HG03066 (cell line): Measurements from ENCODE around the gene SAC3D1.

Experiments
- ATAC-seq: cut with Tn5 transposase; IDR thresholded peaks from one replicate; pipeline ENCODE4 v1.9.1; 2021; ENCODE audit warnings: low read depth; ENCODE audit not compliant: unreplicated experiment

The SAC3D1 gene

DNA sequence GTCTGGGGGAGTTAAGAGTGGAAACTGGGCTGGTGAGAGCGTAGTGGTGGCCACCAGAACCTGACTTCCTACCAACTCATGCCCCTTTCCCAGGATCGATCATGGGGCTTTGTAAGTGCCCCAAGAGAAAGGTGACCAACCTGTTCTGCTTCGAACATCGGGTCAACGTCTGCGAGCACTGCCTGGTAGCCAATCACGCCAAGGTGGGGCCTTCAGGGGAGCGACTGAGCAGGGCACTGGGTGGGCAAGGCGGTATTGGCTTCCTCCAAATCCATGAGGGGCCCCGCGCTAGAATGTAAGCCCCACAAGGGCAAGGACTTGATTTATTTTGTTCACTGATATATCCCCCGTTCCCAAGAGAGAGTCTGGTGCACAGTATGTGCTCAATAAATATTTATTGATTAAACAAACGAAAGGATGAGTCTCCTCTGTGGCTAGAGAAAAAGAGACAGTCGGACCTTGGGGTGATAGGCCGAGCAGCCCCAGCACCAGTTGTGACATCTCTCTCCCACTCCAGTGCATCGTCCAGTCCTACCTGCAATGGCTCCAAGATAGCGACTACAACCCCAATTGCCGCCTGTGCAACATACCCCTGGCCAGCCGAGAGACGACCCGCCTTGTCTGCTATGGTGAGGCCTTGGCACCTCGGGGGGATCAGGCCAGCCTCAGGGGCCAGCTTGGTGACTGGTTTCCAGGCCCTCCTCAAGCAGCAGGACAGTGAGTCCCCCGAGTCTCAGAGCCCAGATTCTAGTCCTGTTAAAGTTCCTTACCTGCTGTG lies 43.8 kb downstream of the SAC3D1 start:
- ATAC-seq = no peak

DNA sequence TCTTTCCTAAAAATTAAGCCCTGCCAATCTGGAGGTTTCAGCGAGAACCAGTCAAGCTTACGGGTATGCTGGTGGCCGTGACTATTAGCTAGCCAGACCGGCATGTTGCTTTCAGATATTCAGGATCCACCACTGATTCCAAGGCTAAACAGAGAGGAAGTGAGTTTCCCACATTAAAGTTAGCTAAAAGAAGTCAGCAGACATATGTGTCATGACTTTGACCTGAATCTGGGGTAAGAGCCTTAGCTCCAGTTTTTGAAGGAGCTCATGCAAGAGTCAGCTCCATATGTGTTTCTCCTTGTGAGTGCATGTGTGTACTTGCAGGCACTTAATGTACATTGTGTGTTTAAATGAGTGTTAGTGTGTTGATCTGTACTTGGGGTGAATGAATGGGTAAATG lies 44.4 kb downstream of the SAC3D1 start:
- ATAC-seq = no peak

- ATAC-seq = no peak
These were observed 45.8 kb downstream of the SAC3D1 start for GRCh38 chr11:65086809-65087208.

DNA sequence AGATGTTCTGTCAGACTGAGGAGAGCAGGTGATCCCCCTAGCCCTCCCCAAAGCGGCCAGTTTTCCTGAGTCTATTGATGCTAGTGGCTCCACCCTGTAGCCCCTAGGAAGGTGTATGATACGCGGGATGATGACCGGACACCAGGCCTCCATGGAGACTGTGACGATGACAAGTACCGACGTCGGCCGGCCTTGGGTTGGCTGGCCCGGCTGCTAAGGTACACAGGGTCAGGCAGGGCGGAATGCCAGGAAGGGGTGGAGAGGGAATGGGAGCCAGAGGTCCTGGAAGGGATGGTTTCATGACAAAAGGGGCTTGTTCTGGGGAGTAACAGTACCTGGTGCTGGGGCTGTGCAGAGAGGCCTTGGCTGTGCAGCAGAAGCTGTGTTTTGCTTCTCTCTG lies 46.2 kb downstream of the SAC3D1 start:
- ATAC-seq = no peak

GRCh38 chr11:65087827-65088226 lies 46.8 kb downstream of the SAC3D1 start:
- ATAC-seq = no peak

GRCh38 chr11:65089621-65090020 lies 48.6 kb downstream of the SAC3D1 start:
- no peak for ATAC-seq

DNA sequence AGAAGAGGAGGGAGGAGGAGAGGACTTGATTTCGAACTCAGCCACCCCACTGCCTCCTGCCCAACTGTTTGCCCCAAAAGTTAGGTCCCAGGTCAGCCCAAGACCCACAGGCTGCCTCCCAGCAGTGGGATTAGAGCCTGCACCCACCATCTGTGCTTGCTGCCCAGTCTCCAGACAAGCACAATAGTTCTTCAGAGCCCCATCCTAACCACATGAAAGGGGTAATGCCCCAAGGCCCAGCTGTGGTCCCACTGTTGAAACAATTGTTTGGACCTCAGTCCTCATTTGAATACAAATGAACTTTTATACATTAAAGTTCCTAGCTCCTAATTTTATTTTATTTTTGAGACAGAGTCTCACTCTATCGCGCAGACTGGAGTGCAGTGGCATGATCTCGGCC lies 49.6 kb downstream of the SAC3D1 start:
- no peak for ATAC-seq
